Adrenal gland (tissue), 5 donors: ENCODE results near the gene THBS2.

Source experiments
- POLR2A ChIP-seq, 2 donors: fragments of 450-650 bp; IDR thresholded peaks; one replicate each; pipeline ENCODE4 v1.6.1; 2017; ENCODE audit warnings: antibody characterized with exemption in 2 of 2, mild to moderate bottlenecking in 2 of 2, moderate library complexity in 1 of 2
- TF ChIP-seq, protein P1 (sequence below), 6 experiments: fragments of 450-650 bp in 4 of 6; fragments of 200-600 bp in 2 of 6; sonication (generic) in 1 of 6; IDR thresholded peaks; 1 replicate in 5 of 6; 2 replicates in 1 of 6; pipeline versions ENCODE4 v1.5.1 to v1.8.0; 2016 to 2021; ENCODE audit warnings: antibody characterized with exemption in 6 of 6, mild to moderate bottlenecking in 2 of 6, moderate library complexity in 1 of 6
- donor health status: DM: no; HTN: no; CAD: no.

GRCh38 chr6:169251822-169252504, 1.7 kb downstream of the THBS2 start:
- TF ChIP-seq, protein P1, sequence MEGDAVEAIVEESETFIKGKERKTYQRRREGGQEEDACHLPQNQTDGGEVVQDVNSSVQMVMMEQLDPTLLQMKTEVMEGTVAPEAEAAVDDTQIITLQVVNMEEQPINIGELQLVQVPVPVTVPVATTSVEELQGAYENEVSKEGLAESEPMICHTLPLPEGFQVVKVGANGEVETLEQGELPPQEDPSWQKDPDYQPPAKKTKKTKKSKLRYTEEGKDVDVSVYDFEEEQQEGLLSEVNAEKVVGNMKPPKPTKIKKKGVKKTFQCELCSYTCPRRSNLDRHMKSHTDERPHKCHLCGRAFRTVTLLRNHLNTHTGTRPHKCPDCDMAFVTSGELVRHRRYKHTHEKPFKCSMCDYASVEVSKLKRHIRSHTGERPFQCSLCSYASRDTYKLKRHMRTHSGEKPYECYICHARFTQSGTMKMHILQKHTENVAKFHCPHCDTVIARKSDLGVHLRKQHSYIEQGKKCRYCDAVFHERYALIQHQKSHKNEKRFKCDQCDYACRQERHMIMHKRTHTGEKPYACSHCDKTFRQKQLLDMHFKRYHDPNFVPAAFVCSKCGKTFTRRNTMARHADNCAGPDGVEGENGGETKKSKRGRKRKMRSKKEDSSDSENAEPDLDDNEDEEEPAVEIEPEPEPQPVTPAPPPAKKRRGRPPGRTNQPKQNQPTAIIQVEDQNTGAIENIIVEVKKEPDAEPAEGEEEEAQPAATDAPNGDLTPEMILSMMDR (IDR thresholded peaks at IDR 0.05): no peak
- no peak for TF ChIP-seq POLR2A (IDR thresholded peaks at IDR 0.05)
